ENCODE data around the gene STX8. TPM values are rescaled to one million over a fixed set of nuclear protein-coding genes. Genes with fewer than 3 reads are reported as not detected.

The STX8 gene
- total RNA-seq, 2 donors from 2014 or later, result 38.8 to 60.8 TPM

DNA sequence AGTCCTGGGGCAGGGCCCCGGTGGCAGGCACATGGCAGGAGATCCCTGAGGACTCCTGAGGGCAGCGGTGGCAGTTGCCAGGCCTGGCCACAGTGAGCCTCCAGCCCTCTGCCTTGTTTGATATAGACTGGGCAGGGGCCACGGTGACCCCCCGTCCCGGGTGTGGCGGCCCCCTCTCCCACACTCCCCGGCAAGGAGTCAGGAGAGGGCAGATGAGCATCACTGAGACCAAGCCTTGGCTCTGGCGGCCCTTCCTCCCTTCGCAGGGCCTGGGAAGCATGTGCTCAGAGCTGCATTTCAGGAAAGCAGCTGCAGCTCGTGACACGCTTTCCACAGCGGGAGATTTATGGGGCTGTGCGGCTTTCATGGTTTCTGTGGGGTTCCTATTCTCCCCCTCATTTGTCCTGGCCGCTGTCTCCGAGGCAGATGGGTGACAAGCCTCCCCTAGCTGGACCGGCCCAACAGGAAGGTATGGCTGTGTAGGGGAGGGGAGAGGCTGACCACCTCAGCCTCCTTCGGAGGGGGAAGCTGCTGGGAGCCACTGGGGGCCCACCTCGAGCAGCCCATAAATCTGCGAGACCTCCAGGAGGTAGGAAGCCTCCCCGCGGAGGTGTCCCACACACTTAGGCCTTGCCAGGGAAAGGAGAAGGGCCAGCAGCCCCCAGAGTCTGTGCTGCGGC is 342.9 kb downstream of the STX8 start:
- no peaks in the 10 kb centered on the region for H3K9me3 ChIP-seq
- DNase-seq (ENCODE audit: low spot score), result no peak
- no peak overlapping the region for H3K27ac ChIP-seq
- H3K36me3 ChIP-seq, result no peaks in the 10 kb centered on the region
- no peaks in the 10 kb centered on the region for H3K27me3 ChIP-seq
- H3K4me3 ChIP-seq, result no peak overlapping the region
- peaks cover 0 to 9% of the 10 kb centered on the region in 2 donors for H3K4me1 ChIP-seq
- TF ChIP-seq, protein P1, sequence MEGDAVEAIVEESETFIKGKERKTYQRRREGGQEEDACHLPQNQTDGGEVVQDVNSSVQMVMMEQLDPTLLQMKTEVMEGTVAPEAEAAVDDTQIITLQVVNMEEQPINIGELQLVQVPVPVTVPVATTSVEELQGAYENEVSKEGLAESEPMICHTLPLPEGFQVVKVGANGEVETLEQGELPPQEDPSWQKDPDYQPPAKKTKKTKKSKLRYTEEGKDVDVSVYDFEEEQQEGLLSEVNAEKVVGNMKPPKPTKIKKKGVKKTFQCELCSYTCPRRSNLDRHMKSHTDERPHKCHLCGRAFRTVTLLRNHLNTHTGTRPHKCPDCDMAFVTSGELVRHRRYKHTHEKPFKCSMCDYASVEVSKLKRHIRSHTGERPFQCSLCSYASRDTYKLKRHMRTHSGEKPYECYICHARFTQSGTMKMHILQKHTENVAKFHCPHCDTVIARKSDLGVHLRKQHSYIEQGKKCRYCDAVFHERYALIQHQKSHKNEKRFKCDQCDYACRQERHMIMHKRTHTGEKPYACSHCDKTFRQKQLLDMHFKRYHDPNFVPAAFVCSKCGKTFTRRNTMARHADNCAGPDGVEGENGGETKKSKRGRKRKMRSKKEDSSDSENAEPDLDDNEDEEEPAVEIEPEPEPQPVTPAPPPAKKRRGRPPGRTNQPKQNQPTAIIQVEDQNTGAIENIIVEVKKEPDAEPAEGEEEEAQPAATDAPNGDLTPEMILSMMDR (IDR thresholded peaks at IDR 0.05), result no peak

DNA sequence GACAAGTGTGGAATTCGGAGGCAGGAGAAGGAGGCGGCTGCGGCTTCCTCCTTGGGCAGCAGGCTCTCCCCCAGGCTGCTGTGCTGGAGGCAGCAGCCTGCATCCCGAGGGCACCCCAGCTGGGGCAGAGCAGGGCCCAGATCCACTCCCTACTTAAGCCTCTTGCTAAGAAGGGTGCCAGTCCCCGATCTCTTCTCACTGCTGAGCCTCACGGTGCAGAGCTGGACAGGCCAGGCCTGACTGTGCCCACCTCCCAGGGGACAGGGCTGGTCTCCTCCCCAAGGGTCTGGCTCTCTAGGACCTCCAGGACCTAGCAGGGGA is 343.5 kb downstream of the STX8 start:
- TF ChIP-seq, protein P1 (IDR thresholded peaks at IDR 0.05), result no peak
- Histone ChIP-seq H3K4me3 (no peak overlapping the region), H3K9me3 (no peaks in the 10 kb centered on the region), H3K4me1 (peaks cover 0 to 4% of the 10 kb centered on the region in 2 donors), H3K36me3 (no peaks in the 10 kb centered on the region), H3K27ac (no peak overlapping the region), H3K27me3 (no peaks in the 10 kb centered on the region)
- DNase-seq (ENCODE audit: low spot score), result no peak

DNA sequence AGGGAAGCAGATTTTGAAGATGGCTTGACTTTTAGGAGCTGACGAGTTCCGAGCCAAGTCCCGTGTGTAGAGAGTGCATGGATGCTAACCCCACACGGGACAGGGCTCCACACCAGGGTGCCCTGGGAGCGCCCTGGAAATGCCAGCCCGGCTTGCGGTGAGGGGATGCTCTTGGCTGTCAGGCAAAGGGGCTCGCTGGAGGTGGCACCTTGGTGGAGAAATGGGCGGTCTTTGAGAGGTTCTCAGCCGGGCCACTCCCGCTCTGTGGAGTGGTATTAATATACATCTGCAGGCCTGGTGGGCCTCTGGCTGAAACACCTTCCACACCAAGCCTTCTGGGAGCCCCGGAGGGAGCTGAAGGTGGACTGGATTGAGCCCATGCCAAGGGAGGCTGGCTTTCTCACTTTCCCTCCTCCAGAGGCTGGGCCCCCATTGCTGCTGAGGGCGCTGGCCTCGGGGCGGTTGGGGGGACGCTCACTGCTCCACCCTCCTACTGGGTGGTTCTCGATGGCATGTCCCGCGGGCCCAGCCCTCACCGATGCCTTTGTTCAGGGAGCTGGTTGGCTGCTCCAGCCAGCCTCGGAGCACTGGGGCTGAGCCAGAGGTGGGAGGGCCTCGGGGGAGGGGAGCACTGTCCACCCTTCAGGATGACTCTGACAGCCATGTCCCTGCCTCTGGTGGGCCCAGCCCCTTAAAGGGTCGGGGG is 344.0 kb downstream of the STX8 start:
- TF ChIP-seq, protein P1 (IDR thresholded peaks at IDR 0.05), result no peak
- no peak overlapping the region for H3K4me3 ChIP-seq
- no peak overlapping the region for H3K27ac ChIP-seq

DNA sequence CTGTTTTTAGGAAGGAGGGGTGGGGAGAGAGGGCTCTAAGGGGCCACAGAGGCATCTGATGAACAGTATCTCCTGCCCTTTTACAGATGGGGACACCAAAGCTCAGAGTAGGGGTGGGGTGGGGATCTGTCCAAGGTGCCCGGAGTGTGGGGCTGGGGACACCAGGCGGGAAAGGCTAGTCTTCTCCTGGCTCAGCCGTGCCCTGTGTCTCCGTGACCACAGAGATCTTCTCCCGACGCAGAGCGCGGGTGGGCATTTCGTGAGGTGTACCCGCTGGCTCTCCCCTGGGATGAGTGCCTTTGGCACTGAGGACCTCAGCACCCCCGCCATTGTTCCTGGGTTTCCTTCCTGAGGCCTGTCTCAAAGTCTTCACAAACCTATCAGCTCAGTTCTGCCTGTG is 344.8 kb downstream of the STX8 start:
- TF ChIP-seq, protein P1 (IDR thresholded peaks at IDR 0.05), result no peak
- Histone ChIP-seq H3K36me3 (no peaks in the 10 kb centered on the region), H3K27me3 (no peaks in the 10 kb centered on the region), H3K9me3 (no peaks in the 10 kb centered on the region), H3K4me1 (no peaks in the 10 kb centered on the region), H3K27ac (no peak overlapping the region), H3K4me3 (no peak overlapping the region)
- no peak for DNase-seq (ENCODE audit: low spot score)

More for the DNA sequence above, 344.0 kb downstream of the STX8 start:
- H3K27me3 ChIP-seq, result no peaks in the 10 kb centered on the region
- no peak for DNase-seq (ENCODE audit: low spot score)
- no peaks in the 10 kb centered on the region for H3K36me3 ChIP-seq
- no peaks in the 10 kb centered on the region for H3K9me3 ChIP-seq
- H3K4me1 ChIP-seq, result peaks cover 0 to under 1% of the 10 kb centered on the region in 2 donors

DNA sequence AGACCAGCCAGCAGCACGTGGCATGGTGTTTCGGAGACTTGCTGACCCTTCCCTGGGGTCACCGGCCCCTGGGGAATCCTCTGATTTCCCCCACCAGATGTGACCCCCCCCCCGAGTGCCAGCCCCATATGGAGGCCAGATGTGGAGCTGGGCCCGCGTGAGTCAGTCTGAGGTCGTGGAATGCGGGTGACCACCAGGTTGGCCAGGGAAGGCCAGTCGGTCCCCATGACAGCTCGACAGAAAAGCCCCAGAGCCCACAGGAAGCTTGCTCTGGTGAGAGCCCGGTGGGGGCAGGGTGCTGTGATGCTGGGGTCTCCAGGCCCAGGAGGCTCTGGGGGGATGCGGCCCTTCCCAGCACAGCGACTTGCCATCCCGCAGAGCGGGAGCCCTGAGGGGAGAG is 345.3 kb downstream of the STX8 start:
- TF ChIP-seq, protein P1 (IDR thresholded peaks at IDR 0.05), result no peak
- Histone ChIP-seq H3K9me3 (no peaks in the 10 kb centered on the region), H3K36me3 (no peaks in the 10 kb centered on the region), H3K4me3 (no peak overlapping the region), H3K27me3 (no peaks in the 10 kb centered on the region), H3K27ac (no peak overlapping the region), H3K4me1 (no peaks in the 10 kb centered on the region)
- DNase-seq (ENCODE audit: low spot score), result no peak
